Measurements from ENCODE around the gene CPS1.

The CPS1 gene

GRCh38 chr2:210540471-210540870 lies 15.9 kb upstream of the CPS1 start:
- Histone ChIP-seq H3K4me2 (ENCODE audit: low read length) (no peak overlapping the region), H4K8ac (ENCODE audit: low read depth, low read length) (no peak overlapping the region), H2AFZ (ENCODE audit: insufficient read depth, low read length, poor library complexity) (no peak overlapping the region), H4K91ac (ENCODE audit: low read depth, low read length) (no peak overlapping the region), H2AK5ac (ENCODE audit: low read length) (no peak overlapping the region), H3K4ac (ENCODE audit: low read depth, low read length) (no peak overlapping the region), H3K23ac (ENCODE audit: low read length) (no peak overlapping the region), H3K79me2 (ENCODE audit: control insufficient read depth, insufficient read depth, low read length, poor library complexity) (no peaks in the 10 kb centered on the region), H3K4me1 (ENCODE audit: control insufficient read depth in 1 of 2, insufficient read depth in 2 of 2, low read length in 2 of 2) (no peaks in the 10 kb centered on the region), H2BK5ac (ENCODE audit: low read depth, low read length, poor library complexity) (no peak overlapping the region), H3K4me3 (ENCODE audit: low read depth, low read length) (no peak overlapping the region), H3K79me1 (ENCODE audit: low read length) (no peaks in the 10 kb centered on the region), H3K18ac (ENCODE audit: low read length) (no peak overlapping the region), H3K14ac (ENCODE audit: low read length) (no peak overlapping the region), H3K27me3 (ENCODE audit: insufficient read depth, low read length) (no peaks in the 10 kb centered on the region), H2BK120ac (ENCODE audit: insufficient read depth, low read length, poor library complexity) (no peak overlapping the region), H3K9me3 (ENCODE audit: insufficient read depth, low read depth, low read length) (no peaks in the 10 kb centered on the region), H4K12ac (ENCODE audit: low read depth, low read length) (no peak overlapping the region), H3K27ac (ENCODE audit: low read depth, low read length) (no peak overlapping the region), H3K9ac (ENCODE audit: low read length) (no peak overlapping the region), H2BK12ac (ENCODE audit: low read length) (no peak overlapping the region), H3K36me3 (ENCODE audit: control insufficient read depth in 1 of 2, insufficient read depth in 2 of 2, low read length in 2 of 2) (no peaks in the 10 kb centered on the region)
- no CpG with 5 or more reads among the region's 4 CpGs for WGBS (ENCODE audit: extremely low coverage, insufficient coverage, insufficient read length)
- no peak for DNase-seq

GRCh38 chr2:210540900-210541289 lies 15.5 kb upstream of the CPS1 start:
- no peak overlapping the region for H4K91ac ChIP-seq (ENCODE audit: low read depth, low read length)
- H3K23ac ChIP-seq (ENCODE audit: low read length): no peak overlapping the region
- no peaks in the 10 kb centered on the region for H3K4me1 ChIP-seq (ENCODE audit: control insufficient read depth in 1 of 2, insufficient read depth in 2 of 2, low read length in 2 of 2)
- H3K27me3 ChIP-seq (ENCODE audit: insufficient read depth, low read length): no peaks in the 10 kb centered on the region
- no peak for DNase-seq
- no peak overlapping the region for H3K9ac ChIP-seq (ENCODE audit: low read length)
- H4K8ac ChIP-seq (ENCODE audit: low read depth, low read length): no peak overlapping the region
- H3K79me1 ChIP-seq (ENCODE audit: low read length): no peaks in the 10 kb centered on the region
- no peak overlapping the region for H2AFZ ChIP-seq (ENCODE audit: insufficient read depth, low read length, poor library complexity)
- no peak overlapping the region for H2BK5ac ChIP-seq (ENCODE audit: low read depth, low read length, poor library complexity)
- no peak overlapping the region for H2BK12ac ChIP-seq (ENCODE audit: low read length)
- H3K18ac ChIP-seq (ENCODE audit: low read length): no peak overlapping the region
- H3K4me2 ChIP-seq (ENCODE audit: low read length): no peak overlapping the region
- H3K36me3 ChIP-seq (ENCODE audit: control insufficient read depth in 1 of 2, insufficient read depth in 2 of 2, low read length in 2 of 2): no peaks in the 10 kb centered on the region
- H3K27ac ChIP-seq (ENCODE audit: low read depth, low read length): no peak overlapping the region
- no peak overlapping the region for H3K4ac ChIP-seq (ENCODE audit: low read depth, low read length)
- no peak overlapping the region for H2BK120ac ChIP-seq (ENCODE audit: insufficient read depth, low read length, poor library complexity)
- no peak overlapping the region for H3K4me3 ChIP-seq (ENCODE audit: low read depth, low read length)
- no peaks in the 10 kb centered on the region for H3K79me2 ChIP-seq (ENCODE audit: control insufficient read depth, insufficient read depth, low read length, poor library complexity)
- H3K9me3 ChIP-seq (ENCODE audit: insufficient read depth, low read depth, low read length): no peaks in the 10 kb centered on the region
- WGBS (ENCODE audit: extremely low coverage, insufficient coverage, insufficient read length): no CpG with 5 or more reads among the region's 2 CpGs
- no peak overlapping the region for H2AK5ac ChIP-seq (ENCODE audit: low read length)
- H4K12ac ChIP-seq (ENCODE audit: low read depth, low read length): no peak overlapping the region
- no peak overlapping the region for H3K14ac ChIP-seq (ENCODE audit: low read length)

DNA sequence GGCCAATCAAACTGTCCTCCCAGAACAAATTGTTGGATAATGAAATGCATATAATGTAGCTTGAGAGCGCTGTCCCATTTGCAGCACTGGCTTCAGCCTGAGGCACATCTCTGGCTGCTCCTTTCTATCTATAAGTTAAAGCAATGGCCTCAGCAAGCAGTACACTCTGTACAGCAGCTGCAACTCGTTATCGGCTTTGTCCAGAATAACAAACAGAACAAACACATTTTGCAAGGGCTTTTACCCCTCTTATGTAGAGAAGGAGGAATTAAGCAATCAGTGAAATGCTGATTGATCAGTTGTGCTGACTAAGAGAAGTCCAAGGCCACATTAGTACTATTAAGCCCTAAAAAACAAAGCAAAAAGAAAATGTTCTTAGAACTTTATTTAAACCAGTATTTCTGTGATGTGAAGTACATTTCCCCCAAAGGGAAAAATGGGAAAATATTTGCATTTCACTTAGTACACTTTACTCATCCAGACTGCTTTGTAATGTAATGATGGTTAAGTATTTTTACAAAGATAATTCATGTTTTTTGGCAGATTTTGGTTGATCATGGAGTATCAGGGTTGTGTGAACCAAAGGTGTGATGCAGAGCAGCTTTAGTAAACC lies 15.0 kb upstream of the CPS1 start:
- no peak overlapping the region for H3K4me2 ChIP-seq (ENCODE audit: low read length)
- DNase-seq: no peak
- H4K8ac ChIP-seq (ENCODE audit: low read depth, low read length): no peak overlapping the region
- H2BK5ac ChIP-seq (ENCODE audit: low read depth, low read length, poor library complexity): no peak overlapping the region
- no peaks in the 10 kb centered on the region for H3K36me3 ChIP-seq (ENCODE audit: control insufficient read depth in 1 of 2, insufficient read depth in 2 of 2, low read length in 2 of 2)
- H4K91ac ChIP-seq (ENCODE audit: low read depth, low read length): no peak overlapping the region
- no peak overlapping the region for H4K12ac ChIP-seq (ENCODE audit: low read depth, low read length)
- no peak overlapping the region for H2AK5ac ChIP-seq (ENCODE audit: low read length)
- no peaks in the 10 kb centered on the region for H3K4me1 ChIP-seq (ENCODE audit: control insufficient read depth in 1 of 2, insufficient read depth in 2 of 2, low read length in 2 of 2)
- H3K4me3 ChIP-seq (ENCODE audit: low read depth, low read length): no peak overlapping the region
- no peak overlapping the region for H2AFZ ChIP-seq (ENCODE audit: insufficient read depth, low read length, poor library complexity)
- H3K9ac ChIP-seq (ENCODE audit: low read length): no peak overlapping the region
- no peak overlapping the region for H3K14ac ChIP-seq (ENCODE audit: low read length)
- WGBS (ENCODE audit: extremely low coverage, insufficient coverage, insufficient read length): no CpG with 5 or more reads among the region's 3 CpGs
- H2BK12ac ChIP-seq (ENCODE audit: low read length): no peak overlapping the region
- no peak overlapping the region for H3K27ac ChIP-seq (ENCODE audit: low read depth, low read length)
- no peaks in the 10 kb centered on the region for H3K9me3 ChIP-seq (ENCODE audit: insufficient read depth, low read depth, low read length)
- no peak overlapping the region for H3K23ac ChIP-seq (ENCODE audit: low read length)
- H2BK120ac ChIP-seq (ENCODE audit: insufficient read depth, low read length, poor library complexity): no peak overlapping the region
- no peak overlapping the region for H3K4ac ChIP-seq (ENCODE audit: low read depth, low read length)
- H3K18ac ChIP-seq (ENCODE audit: low read length): no peak overlapping the region
- H3K79me2 ChIP-seq (ENCODE audit: control insufficient read depth, insufficient read depth, low read length, poor library complexity): no peaks in the 10 kb centered on the region
- H3K79me1 ChIP-seq (ENCODE audit: low read length): no peaks in the 10 kb centered on the region
- H3K27me3 ChIP-seq (ENCODE audit: insufficient read depth, low read length): no peaks in the 10 kb centered on the region

GRCh38 chr2:210544007-210544590 lies 12.3 kb upstream of the CPS1 start:
- Histone ChIP-seq H3K79me2 (ENCODE audit: control insufficient read depth, insufficient read depth, low read length, poor library complexity) (no peaks in the 10 kb centered on the region), H4K12ac (ENCODE audit: low read depth, low read length) (no peak overlapping the region), H3K23ac (ENCODE audit: low read length) (no peak overlapping the region), H4K8ac (ENCODE audit: low read depth, low read length) (no peak overlapping the region), H3K79me1 (ENCODE audit: low read length) (no peaks in the 10 kb centered on the region), H3K4ac (ENCODE audit: low read depth, low read length) (no peak overlapping the region), H4K91ac (ENCODE audit: low read depth, low read length) (no peak overlapping the region), H3K18ac (ENCODE audit: low read length) (no peak overlapping the region), H2BK120ac (ENCODE audit: insufficient read depth, low read length, poor library complexity) (no peak overlapping the region), H3K36me3 (ENCODE audit: control insufficient read depth in 1 of 2, insufficient read depth in 2 of 2, low read length in 2 of 2) (no peaks in the 10 kb centered on the region), H3K4me1 (ENCODE audit: control insufficient read depth in 1 of 2, insufficient read depth in 2 of 2, low read length in 2 of 2) (no peaks in the 10 kb centered on the region), H3K9me3 (ENCODE audit: insufficient read depth, low read depth, low read length) (no peaks in the 10 kb centered on the region), H2AFZ (ENCODE audit: insufficient read depth, low read length, poor library complexity) (no peak overlapping the region), H3K27ac (ENCODE audit: low read depth, low read length) (no peak overlapping the region), H3K4me3 (ENCODE audit: low read depth, low read length) (no peak overlapping the region), H3K4me2 (ENCODE audit: low read length) (no peak overlapping the region), H2BK12ac (ENCODE audit: low read length) (no peak overlapping the region), H2BK5ac (ENCODE audit: low read depth, low read length, poor library complexity) (no peak overlapping the region), H2AK5ac (ENCODE audit: low read length) (no peak overlapping the region), H3K27me3 (ENCODE audit: insufficient read depth, low read length) (no peaks in the 10 kb centered on the region), H3K9ac (ENCODE audit: low read length) (no peak overlapping the region), H3K14ac (ENCODE audit: low read length) (no peak overlapping the region)
- WGBS (ENCODE audit: extremely low coverage, insufficient coverage, insufficient read length): no CpG with 5 or more reads among the region's 3 CpGs
- no peak for DNase-seq

All from trophoblast cell (in vitro differentiated cells and primary cell).